A549 (cell line): Measurements from ENCODE around the gene PKHD1. TPM values are rescaled to one million over a fixed set of nuclear protein-coding genes. Genes with fewer than 3 reads are reported as not detected.

Experiments
- ATAC-seq, 2 experiments: fragments of 200-7000 bp in 1 of 2; fragments of >200 bp in 1 of 2; cut with Nextera tagmentation in 1 of 2; cut with Tn5 transposase in 1 of 2; 3 replicates each; pipeline versions ENCODE4 v1.8.0 to v1.9.1; 2018 to 2020; ENCODE audit warnings: mild to moderate bottlenecking in 1 of 2, moderate library complexity in 1 of 2
- CTCF ChIA-PET: fragments of 300-600 bp; sonication (Branson Sonifier 250); formaldehyde crosslinking; extraction: SDS; loops from one replicate; lab custom pipeline; 2021; ENCODE audit warnings: antibody characterized with exemption, inconsistent platforms; lab: Yijun Ruan, JAX
- POLR2A ChIA-PET: fragments of 350-600 bp; formaldehyde crosslinking; extraction: SDS; loops from one replicate; lab custom pipeline; 2021; ENCODE audit warnings: antibody characterized with exemption, inconsistent platforms; lab: Yijun Ruan, JAX
- DNase-seq, 2 experiments: peaks; one replicate each; pipeline versions ENCODE4 v3.0.0 to v3.0.0-alpha.2; 2011 to 2016; ENCODE audit warnings: low read depth in 1 of 2, low spot score in 1 of 2
- FAIRE-seq: peaks from 2 replicates; lab custom pipeline; 2011; peaks lifted over from hg19 to GRCh38; lab: Jason Lieb, UNC
- H3K27ac ChIP-seq, 2 experiments: fragments of >200 bp; sonication (Bioruptor Twin); formaldehyde crosslinking; 3 replicates each; pipeline ENCODE4 v1.5.1; 2016 to 2017
- H3K4me1 ChIP-seq: fragments of >200 bp; sonication (Bioruptor Twin); formaldehyde crosslinking; 3 replicates; pipeline ENCODE4 v1.6.1; 2016
- H3K4me2 ChIP-seq: fragments of >200 bp; sonication (Bioruptor Twin); formaldehyde crosslinking; 3 replicates; pipeline ENCODE4 v1.6.1; 2016
- H3K4me3 ChIP-seq: fragments of >200 bp; sonication (Bioruptor Twin); formaldehyde crosslinking; 3 replicates; pipeline ENCODE4 v1.5.1; 2016
- H3K9me3 ChIP-seq: fragments of >200 bp; sonication (Bioruptor Twin); formaldehyde crosslinking; 3 replicates; pipeline ENCODE4 v1.6.1; 2016
- ATOH8 ChIP-seq: fragments of 250-450 bp; sonication (Bioruptor Pico); IDR thresholded peaks from 2 replicates; pipeline ENCODE4 v1.5.0; 2020; ENCODE audit warnings: low read depth, mild to moderate bottlenecking, moderate library complexity
- CEBPB ChIP-seq, 2 experiments: fragments of >200 bp in 1 of 2; sonication (Bioruptor Twin) in 1 of 2; formaldehyde crosslinking in 1 of 2; IDR thresholded peaks; 2 replicates each; pipeline ENCODE4 v1.6.1; 2012 to 2016
- EHMT2 ChIP-seq: fragments of 200-600 bp; sonication (generic); IDR thresholded peaks from 2 replicates; pipeline ENCODE4 v1.6.1; 2016; ENCODE audit warnings: antibody characterized with exemption, low read depth, mild to moderate bottlenecking, moderate library complexity
- GATA3 ChIP-seq: IDR thresholded peaks from 2 replicates; pipeline ENCODE4 v1.6.1; 2012; ENCODE audit warnings: borderline replicate concordance
- HDAC2 ChIP-seq: fragments of 200-600 bp; sonication (generic); IDR thresholded peaks from 2 replicates; pipeline ENCODE4 v1.6.1; 2016
- HES2 ChIP-seq: fragments of >200 bp; sonication (Bioruptor Twin); formaldehyde crosslinking; IDR thresholded peaks from 2 replicates; pipeline ENCODE4 v1.6.1; 2016
- HEYL ChIP-seq: fragments of 250-450 bp; sonication (Bioruptor Pico); IDR thresholded peaks from 2 replicates; pipeline ENCODE4 v1.8.0; 2021; ENCODE audit warnings: mild to moderate bottlenecking, moderate library complexity
- JUNB ChIP-seq: fragments of >200 bp; sonication (Bioruptor Twin); formaldehyde crosslinking; IDR thresholded peaks from 2 replicates; pipeline ENCODE4 v1.6.1; 2016
- MAX ChIP-seq: IDR thresholded peaks from 2 replicates; pipeline ENCODE4 v1.6.1; 2012
- NFE2L2 ChIP-seq: fragments of 150-350 bp; conservative IDR thresholded peaks from 2 replicates; pipeline ENCODE4 v1.6.1; 2014; ENCODE audit warnings: low read length
- POLR2A ChIP-seq: IDR thresholded peaks from 2 replicates; pipeline ENCODE4 v1.6.1; 2012; ENCODE audit warnings: mild to moderate bottlenecking, low read length
- POLR2AphosphoS2 ChIP-seq: conservative IDR thresholded peaks from 2 replicates; pipeline ENCODE4 v1.6.1; 2012; ENCODE audit warnings: low read length, improper control_type of control experiment, inconsistent platforms
- REST ChIP-seq: fragments of 200-600 bp; sonication (generic); IDR thresholded peaks from 2 replicates; pipeline ENCODE4 v1.6.1; 2016; ENCODE audit warnings: antibody characterized with exemption, mild to moderate bottlenecking, moderate library complexity
- RFX5 ChIP-seq: fragments of 450-650 bp; IDR thresholded peaks from 2 replicates; pipeline ENCODE4 v1.7.1; 2014; ENCODE audit warnings: antibody characterized with exemption, mild to moderate bottlenecking, moderate library complexity
- SMC3 ChIP-seq: fragments of >200 bp; sonication (Bioruptor Twin); formaldehyde crosslinking; IDR thresholded peaks from 3 replicates; pipeline ENCODE4 v1.6.1; 2018; ENCODE audit warnings: inconsistent platforms
- TFCP2L1 ChIP-seq: fragments of 250-450 bp; sonication (Bioruptor Pico); IDR thresholded peaks from 2 replicates; pipeline ENCODE4 v1.5.0; 2021; ENCODE audit warnings: mild to moderate bottlenecking
- ZC3H11A ChIP-seq: fragments of 450-650 bp; IDR thresholded peaks from 2 replicates; pipeline ENCODE4 v1.6.1; 2014; ENCODE audit warnings: antibody characterized with exemption, mild to moderate bottlenecking
- ZFP36 ChIP-seq: fragments of 450-650 bp; IDR thresholded peaks from 2 replicates; pipeline ENCODE4 v1.6.1; 2014; ENCODE audit warnings: borderline replicate concordance; ENCODE audit not compliant: partially characterized antibody
- WGBS: methylation state at CpG from one replicate; pipeline ENCODE4 v1.1.6; 2017; ENCODE audit errors: missing lambda C conversion rate; 5-methylcytosine and 5-hydroxymethylcytosine counted together
- polyA plus RNA-seq, 4 experiments: library from polyadenylated mRNA; depleted of rRNA in 3 of 4; stranded (reverse); fragments of >200 nt; fragmentation: RNase III in 1 of 4; extraction: RNeasy Plus Mini Kit Qiagen cat#74134 plus additional on column Dnase treatment in 1 of 4; gene quantifications; 2 replicates in 3 of 4; 3 replicates in 1 of 4; pipeline ENCODE4 v1.2.3, GENCODE V29; 2011 to 2017

PKHD1 gene
- polyA plus RNA-seq, 2 of the 4 experiments (the other 2 are of a cell fraction): not detected

- Histone ChIP-seq H3K4me3 (no peak overlapping the region), H3K4me2 (no peak overlapping the region), H3K27ac (no peak overlapping the region), H3K9me3 (no peaks in the 10 kb centered on the region), H3K4me1 (no peaks in the 10 kb centered on the region)
- ChIA-PET POLR2A (no interaction called here), CTCF (interaction anchor here (1.2 kb wide), 1 partner anchor 40 kb away, joined by 4 read pairs; no protein-coding TSS in a partner anchor)
- TF ChIP-seq POLR2AphosphoS2: no peak
- no peak for TF ChIP-seq EHMT2
- TF ChIP-seq MAX: no peak
- no peak for TF ChIP-seq NFE2L2
- no peak for TF ChIP-seq SMC3
- no peak for TF ChIP-seq HEYL (CRISPR knock-in tag)
- no peak for TF ChIP-seq JUNB
- TF ChIP-seq CEBPB (IDR thresholded peaks at IDR 0.05): no peak
- TF ChIP-seq REST: no peak
- no peak for TF ChIP-seq TFCP2L1 (CRISPR knock-in tag)
- no peak for TF ChIP-seq ZC3H11A
- TF ChIP-seq POLR2A: no peak
- 29% methylated on average over 9 of the region's 11 CpGs for WGBS
- ATAC-seq (no peak), DNase-seq (no peak), FAIRE-seq (no peak)
Observed at GRCh38 chr6:52009466-52010140, 77.8 kb downstream of the PKHD1 start.

- Histone ChIP-seq H3K4me3 (no peak overlapping the region), H3K4me2 (no peak overlapping the region), H3K27ac (no peak overlapping the region), H3K9me3 (no peaks in the 10 kb centered on the region), H3K4me1 (no peaks in the 10 kb centered on the region)
- DNase-seq: no peak
- POLR2A ChIA-PET: no interaction called here
- WGBS: 30% methylated on average over 3 of the region's 3 CpGs
- CTCF ChIA-PET: no interaction called here
- TF ChIP-seq HDAC2 (no peak), GATA3 (no peak), ATOH8 (no peak), ZFP36 (no peak)
- no peak for ATAC-seq
- FAIRE-seq: no peak
Observed at GRCh38 chr6:52000064-52000463, 87.3 kb downstream of the PKHD1 start.

- WGBS: 53% methylated on average over 6 of the region's 6 CpGs
- FAIRE-seq (no peak), ATAC-seq (no peak), DNase-seq (no peak)
- no peak overlapping the region for H3K27ac ChIP-seq
- no peak overlapping the region for H3K4me3 ChIP-seq
- ChIA-PET POLR2A (no interaction called here), CTCF (no interaction called here)
- no peaks in the 10 kb centered on the region for H3K9me3 ChIP-seq
- H3K4me2 ChIP-seq: no peak overlapping the region
- H3K4me1 ChIP-seq: no peaks in the 10 kb centered on the region
- TF ChIP-seq HES2: no peak
- TF ChIP-seq SMC3: no peak
- TF ChIP-seq EHMT2: no peak
- TF ChIP-seq RFX5: no peak
Observed at GRCh38 chr6:51996296-51996947, 91.0 kb downstream of the PKHD1 start.
